Measurements from ENCODE around the gene CLMN. TPM values are rescaled to one million over a fixed set of nuclear protein-coding genes. Genes with fewer than 3 reads are reported as not detected.

The CLMN gene
- total and polyA plus RNA-seq, 4 donors, result 4.5 to 33.5 (median 11.7) TPM

- peaks cover 0 to 12% (median 2%) of the 10 kb centered on the region in 4 donors for H3K36me3 ChIP-seq (ENCODE audit: control insufficient read depth in 4 of 4, insufficient read depth in 4 of 4, low read length in 4 of 4)
- peaks cover 0 to 21% (median 2%) of the 10 kb centered on the region in 5 donors for H3K4me1 ChIP-seq (ENCODE audit: control insufficient read depth in 5 of 5, insufficient read depth in 5 of 5, low read length in 5 of 5)
- H3K9me3 ChIP-seq (ENCODE audit: control insufficient read depth in 4 of 4, insufficient read depth in 3 of 4, low read length in 3 of 4), result no peaks in the 10 kb centered on the region
- no peak overlapping the region for H3K9ac ChIP-seq (ENCODE audit: insufficient read depth in 1 of 2, low read length in 2 of 2)
- H3K4me3 ChIP-seq, result no peak overlapping the region
- no peak overlapping the region for H3K27ac ChIP-seq (ENCODE audit: low read depth in 1 of 2, low read length in 1 of 2)
- 92 to 96% methylated on average over 1 of the region's 1 CpG for WGBS, 2 donors
- H3K27me3 ChIP-seq (ENCODE audit: control insufficient read depth in 3 of 3, insufficient read depth in 3 of 3, low read length in 2 of 3), result no peaks in the 10 kb centered on the region
- ATAC-seq (ENCODE audit: insufficient read depth, low FRiP score) (no peak), DNase-seq (no peak)
- TF ChIP-seq CTCF (IDR thresholded peaks at IDR 0.05; ENCODE audit: control extremely low read depth, extremely low read depth), result no peak
Observed at GRCh38 chr14:95136631-95137030, 183.1 kb downstream of the CLMN start.

- H3K27me3 ChIP-seq (ENCODE audit: control insufficient read depth in 3 of 3, insufficient read depth in 3 of 3, low read length in 2 of 3), result no peaks in the 10 kb centered on the region
- H3K9me3 ChIP-seq (ENCODE audit: control insufficient read depth in 4 of 4, insufficient read depth in 3 of 4, low read length in 3 of 4), result no peaks in the 10 kb centered on the region
- DNase-seq, result no peak
- no peak overlapping the region for H3K9ac ChIP-seq (ENCODE audit: insufficient read depth in 1 of 2, low read length in 2 of 2)
- H3K36me3 ChIP-seq (ENCODE audit: control insufficient read depth in 4 of 4, insufficient read depth in 4 of 4, low read length in 4 of 4), result peaks cover 2 to 16% (median 6%) of the 10 kb centered on the region in 4 donors
- H3K4me3 ChIP-seq, result no peak overlapping the region
- ATAC-seq (ENCODE audit: insufficient read depth, low FRiP score), result no peak
- no peak for TF ChIP-seq CTCF (IDR thresholded peaks at IDR 0.05; ENCODE audit: control extremely low read depth, extremely low read depth)
- no peak overlapping the region for H3K27ac ChIP-seq (ENCODE audit: low read depth in 1 of 2, low read length in 1 of 2)
- peaks cover 0 to 16% (median 5%) of the 10 kb centered on the region in 5 donors for H3K4me1 ChIP-seq (ENCODE audit: control insufficient read depth in 5 of 5, insufficient read depth in 5 of 5, low read length in 5 of 5)
- WGBS, 2 donors, result 62 to 88% methylated on average over 8 of the region's 8 CpGs
Observed at GRCh38 chr14:95134304-95134933, 185.3 kb downstream of the CLMN start.

GRCh38 chr14:95133282-95133681 lies 186.4 kb downstream of the CLMN start:
- Histone ChIP-seq H3K36me3 (ENCODE audit: control insufficient read depth in 4 of 4, insufficient read depth in 4 of 4, low read length in 4 of 4) (peaks cover 2 to 24% (median 9%) of the 10 kb centered on the region in 4 donors), H3K9me3 (ENCODE audit: control insufficient read depth in 4 of 4, insufficient read depth in 3 of 4, low read length in 3 of 4) (no peaks in the 10 kb centered on the region), H3K9ac (ENCODE audit: insufficient read depth in 1 of 2, low read length in 2 of 2) (no peak overlapping the region), H3K27me3 (ENCODE audit: control insufficient read depth in 3 of 3, insufficient read depth in 3 of 3, low read length in 2 of 3) (no peaks in the 10 kb centered on the region), H3K4me3 (no peak overlapping the region), H3K4me1 (ENCODE audit: control insufficient read depth in 5 of 5, insufficient read depth in 5 of 5, low read length in 5 of 5) (peaks cover 0 to 16% (median 5%) of the 10 kb centered on the region in 5 donors), H3K27ac (ENCODE audit: low read depth in 1 of 2, low read length in 1 of 2) (no peak overlapping the region)
- no peak for TF ChIP-seq CTCF (IDR thresholded peaks at IDR 0.05; ENCODE audit: control extremely low read depth, extremely low read depth)
- no peak for DNase-seq
- WGBS, 2 donors, result 98% methylated on average over 2 of the region's 2 CpGs
- no peak for ATAC-seq (ENCODE audit: insufficient read depth, low FRiP score)

GRCh38 chr14:95132760-95133159 lies 186.9 kb downstream of the CLMN start:
- peaks cover 0 to 15% (median 3%) of the 10 kb centered on the region in 5 donors for H3K4me1 ChIP-seq (ENCODE audit: control insufficient read depth in 5 of 5, insufficient read depth in 5 of 5, low read length in 5 of 5)
- H3K9me3 ChIP-seq (ENCODE audit: control insufficient read depth in 4 of 4, insufficient read depth in 3 of 4, low read length in 3 of 4), result no peaks in the 10 kb centered on the region
- DNase-seq (no peak), ATAC-seq (ENCODE audit: insufficient read depth, low FRiP score) (no peak)
- H3K27me3 ChIP-seq (ENCODE audit: control insufficient read depth in 3 of 3, insufficient read depth in 3 of 3, low read length in 2 of 3), result no peaks in the 10 kb centered on the region
- 93 to 94% methylated on average over 5 of the region's 5 CpGs for WGBS, 2 donors
- no peak for TF ChIP-seq CTCF (IDR thresholded peaks at IDR 0.05; ENCODE audit: control extremely low read depth, extremely low read depth)
- no peak overlapping the region for H3K9ac ChIP-seq (ENCODE audit: insufficient read depth in 1 of 2, low read length in 2 of 2)
- no peak overlapping the region for H3K27ac ChIP-seq (ENCODE audit: low read depth in 1 of 2, low read length in 1 of 2)
- peaks cover 2 to 26% (median 9%) of the 10 kb centered on the region in 4 donors for H3K36me3 ChIP-seq (ENCODE audit: control insufficient read depth in 4 of 4, insufficient read depth in 4 of 4, low read length in 4 of 4)
- H3K4me3 ChIP-seq, result no peak overlapping the region

All from lung (tissue), 12 donors.